Naive B cell (primary cell): ENCODE data around the gene METAP2. TPM values are rescaled to one million over a fixed set of nuclear protein-coding genes. Genes with fewer than 3 reads are reported as not detected.

Source experiments
- ATAC-seq, 2 donors: fragments of 150-1000 bp; cut with Tn5 transposase; 2 replicates each; pipeline ENCODE4 v1.10.0; 2021; ENCODE audit warnings: low read depth in 2 of 2, mild to moderate bottlenecking in 2 of 2, moderate library complexity in 2 of 2
- DNase-seq: peaks from one replicate; pipeline ENCODE4 v3.0.0; 2022
- H3K27ac Mint-ChIP-seq, 6 donors: one replicate each; pipeline ENCODE4 v1.8.0; 2020 to 2022; ENCODE audit warnings: mild to moderate bottlenecking in 6 of 6, mixed read lengths in 6 of 6, moderate library complexity in 5 of 6, inconsistent platforms in 2 of 6
- H3K27me3 Mint-ChIP-seq, 3 donors: one replicate each; pipeline ENCODE4 v1.8.0; 2021 to 2022; ENCODE audit warnings: mixed read lengths in 3 of 3, mild to moderate bottlenecking in 1 of 3
- H3K36me3 Mint-ChIP-seq, 2 donors: one replicate each; pipeline ENCODE4 v1.8.0; 2020 to 2022; ENCODE audit warnings: mixed read lengths in 2 of 2, inconsistent platforms in 1 of 2, mild to moderate bottlenecking in 1 of 2
- H3K4me1 Mint-ChIP-seq, 3 donors: one replicate each; pipeline ENCODE4 v1.8.0; 2020 to 2022; ENCODE audit warnings: mixed read lengths in 3 of 3, inconsistent platforms in 1 of 3, mild to moderate bottlenecking in 1 of 3, moderate library complexity in 1 of 3
- H3K4me3 Mint-ChIP-seq, 8 donors: one replicate each; pipeline ENCODE4 v1.8.0; 2020 to 2022; ENCODE audit warnings: mild to moderate bottlenecking in 8 of 8, mixed read lengths in 8 of 8, moderate library complexity in 8 of 8, inconsistent platforms in 2 of 8
- H3K9me3 Mint-ChIP-seq, 7 donors: one replicate each; pipeline ENCODE4 v1.8.0; 2020 to 2022; ENCODE audit warnings: mixed read lengths in 7 of 7, mild to moderate bottlenecking in 5 of 7, inconsistent platforms in 2 of 7, moderate library complexity in 1 of 7
- polyA plus RNA-seq, 6 donors: library from polyadenylated mRNA; unstranded; fragments of 300-500 nt; fragmentation: Illumina TruSeq; gene quantifications; one replicate each; pipeline ENCODE4 v1.2.3, GENCODE V29; 2021; ENCODE audit warnings: low read depth in 6 of 6

The METAP2 gene
- polyA plus RNA-seq, 6 donors from 2014 or later, result 32.4 to 51.9 (median 36.8) TPM

- peak overlapping the region in 1 of 6 donors; percentile 39 for H3K27ac Mint-ChIP-seq
- H3K4me1 Mint-ChIP-seq, result peaks cover 3 to 22% (median 6%) of the 10 kb centered on the region in 3 donors
- no peaks in the 10 kb centered on the region for H3K9me3 Mint-ChIP-seq
- DNase-seq (no peak), ATAC-seq (no peak)
- peaks cover 40 to 43% of the 10 kb centered on the region in 2 donors for H3K36me3 Mint-ChIP-seq
- H3K27me3 Mint-ChIP-seq, result no peaks in the 10 kb centered on the region
- no peak overlapping the region for H3K4me3 Mint-ChIP-seq
Measured at GRCh38 chr12:95499772-95500171, 25.8 kb downstream of the METAP2 start.

- DNase-seq, result no peak
- H3K4me1 Mint-ChIP-seq, result peaks cover 3 to 19% (median 6%) of the 10 kb centered on the region in 3 donors
- ATAC-seq, result no peak
- H3K9me3 Mint-ChIP-seq, result no peaks in the 10 kb centered on the region
- no peak overlapping the region for H3K4me3 Mint-ChIP-seq
- peak overlapping the region in 2 of 6 donors; percentile 1 to 22 for H3K27ac Mint-ChIP-seq
- H3K36me3 Mint-ChIP-seq, result peaks cover 18 to 47% of the 10 kb centered on the region in 2 donors
- no peaks in the 10 kb centered on the region for H3K27me3 Mint-ChIP-seq
Measured at GRCh38 chr12:95504140-95504539, 30.2 kb downstream of the METAP2 start.

GRCh38 chr12:95505039-95505438 lies 31.1 kb downstream of the METAP2 start:
- H3K27ac Mint-ChIP-seq, result peak overlapping the region in 2 of 6 donors; percentile 59 to 62
- H3K4me3 Mint-ChIP-seq, result no peak overlapping the region
- DNase-seq (no peak), ATAC-seq (no peak)
- peaks cover 3 to 16% (median 4%) of the 10 kb centered on the region in 3 donors for H3K4me1 Mint-ChIP-seq
- H3K36me3 Mint-ChIP-seq, result peaks cover 12 to 38% of the 10 kb centered on the region in 2 donors
- H3K9me3 Mint-ChIP-seq, result no peaks in the 10 kb centered on the region
- no peaks in the 10 kb centered on the region for H3K27me3 Mint-ChIP-seq

- Mint-ChIP-seq H3K27me3 (no peaks in the 10 kb centered on the region), H3K4me1 (peaks cover 0 to 12% (median 3%) of the 10 kb centered on the region in 3 donors), H3K36me3 (peaks cover 15 to 34% of the 10 kb centered on the region in 2 donors), H3K4me3 (peak overlapping the region in 1 of 8 donors; percentile 52), H3K27ac (peak overlapping the region in 1 of 6 donors; percentile 89), H3K9me3 (no peaks in the 10 kb centered on the region)
- no peak for DNase-seq
- no peak for ATAC-seq
Measured at GRCh38 chr12:95506707-95507523, 33.0 kb downstream of the METAP2 start.

- no peak for ATAC-seq
- H3K27ac Mint-ChIP-seq, result no peak overlapping the region
- H3K9me3 Mint-ChIP-seq, result no peaks in the 10 kb centered on the region
- no peak overlapping the region for H3K4me3 Mint-ChIP-seq
- DNase-seq, result no peak
- no peaks in the 10 kb centered on the region for H3K27me3 Mint-ChIP-seq
- H3K36me3 Mint-ChIP-seq, result peaks cover 17 to 34% of the 10 kb centered on the region in 2 donors
- no peaks in the 10 kb centered on the region for H3K4me1 Mint-ChIP-seq
Measured at GRCh38 chr12:95509300-95509699, 35.3 kb downstream of the METAP2 start.

DNA sequence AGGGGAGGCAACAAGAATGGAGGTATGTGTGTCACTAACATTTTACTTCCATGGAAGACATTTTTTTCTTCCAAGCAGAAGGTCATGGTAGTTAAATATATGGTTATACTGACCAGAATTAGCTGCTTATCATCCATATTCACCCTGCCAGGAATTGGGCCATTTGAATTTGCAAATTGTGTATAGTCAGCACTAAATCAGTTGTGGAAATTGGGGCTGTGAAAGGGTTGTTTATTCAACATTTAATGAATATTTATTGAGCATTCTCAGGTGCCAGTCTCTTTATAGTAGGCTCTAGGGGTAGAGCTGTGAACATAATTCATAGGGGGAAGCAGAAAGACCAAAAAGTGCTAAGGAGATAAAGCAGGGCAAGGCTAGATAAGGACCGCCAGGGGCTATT lies 38.0 kb downstream of the METAP2 start:
- ATAC-seq (no peak), DNase-seq (no peak)
- H3K27me3 Mint-ChIP-seq, result no peaks in the 10 kb centered on the region
- H3K36me3 Mint-ChIP-seq, result peaks cover 17 to 23% of the 10 kb centered on the region in 2 donors
- H3K27ac Mint-ChIP-seq, result peak overlapping the region in 1 of 6 donors; percentile 36
- H3K4me1 Mint-ChIP-seq, result no peaks in the 10 kb centered on the region
- no peak overlapping the region for H3K4me3 Mint-ChIP-seq
- H3K9me3 Mint-ChIP-seq, result no peaks in the 10 kb centered on the region

DNA sequence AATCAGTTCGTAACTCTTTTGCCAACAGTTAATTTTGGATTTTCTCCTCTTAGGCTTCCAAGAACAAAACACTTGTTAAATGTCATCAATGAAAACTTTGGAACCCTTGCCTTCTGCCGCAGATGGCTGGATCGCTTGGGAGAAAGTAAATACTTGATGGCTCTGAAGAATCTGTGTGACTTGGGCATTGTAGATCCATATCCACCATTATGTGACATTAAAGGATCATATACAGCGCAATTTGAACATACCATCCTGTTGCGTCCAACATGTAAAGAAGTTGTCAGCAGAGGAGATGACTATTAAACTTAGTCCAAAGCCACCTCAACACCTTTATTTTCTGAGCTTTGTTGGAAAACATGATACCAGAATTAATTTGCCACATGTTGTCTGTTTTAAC lies 39.6 kb downstream of the METAP2 start:
- H3K27me3 Mint-ChIP-seq, result no peaks in the 10 kb centered on the region
- H3K36me3 Mint-ChIP-seq, result peaks cover 17 to 23% of the 10 kb centered on the region in 2 donors
- no peak overlapping the region for H3K4me3 Mint-ChIP-seq
- ATAC-seq, result no peak
- no peak for DNase-seq
- no peaks in the 10 kb centered on the region for H3K4me1 Mint-ChIP-seq
- H3K9me3 Mint-ChIP-seq, result no peaks in the 10 kb centered on the region
- no peak overlapping the region for H3K27ac Mint-ChIP-seq

GRCh38 chr12:95515197-95515596 lies 41.2 kb downstream of the METAP2 start:
- no peaks in the 10 kb centered on the region for H3K9me3 Mint-ChIP-seq
- DNase-seq (no peak), ATAC-seq (no peak)
- H3K36me3 Mint-ChIP-seq, result peaks cover 17 to 23% of the 10 kb centered on the region in 2 donors
- peaks cover 0 to 3% (median 0%) of the 10 kb centered on the region in 3 donors for H3K4me1 Mint-ChIP-seq
- no peaks in the 10 kb centered on the region for H3K27me3 Mint-ChIP-seq
- no peak overlapping the region for H3K4me3 Mint-ChIP-seq
- peak overlapping the region in 1 of 6 donors; percentile 62 for H3K27ac Mint-ChIP-seq

DNA sequence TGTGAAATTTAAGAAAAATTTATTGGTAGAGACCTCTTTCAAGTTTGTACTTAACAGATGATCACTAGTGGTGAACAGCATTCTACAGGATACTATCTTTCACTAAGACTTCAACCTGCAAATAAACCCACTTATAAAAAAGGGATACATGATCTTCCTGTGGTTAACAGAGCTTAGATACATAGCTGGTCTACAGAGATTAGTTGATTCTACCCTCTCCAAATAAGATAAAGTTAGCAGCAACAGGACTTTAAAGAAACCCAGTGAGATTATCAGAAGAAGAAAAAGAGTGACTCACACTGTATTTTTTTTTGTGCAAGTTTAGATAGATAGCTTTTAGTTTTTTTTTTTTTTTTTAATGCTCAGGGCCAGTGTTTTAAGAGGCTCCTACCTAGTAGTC lies 42.8 kb downstream of the METAP2 start:
- DNase-seq (no peak), ATAC-seq (no peak)
- H3K4me3 Mint-ChIP-seq, result no peak overlapping the region
- H3K9me3 Mint-ChIP-seq, result no peaks in the 10 kb centered on the region
- no peaks in the 10 kb centered on the region for H3K27me3 Mint-ChIP-seq
- H3K36me3 Mint-ChIP-seq, result peaks cover 16 to 22% of the 10 kb centered on the region in 2 donors
- peaks cover 0 to 4% (median 0%) of the 10 kb centered on the region in 3 donors for H3K4me1 Mint-ChIP-seq
- H3K27ac Mint-ChIP-seq, result peak overlapping the region in 1 of 6 donors; percentile 47

GRCh38 chr12:95517246-95517645 lies 43.3 kb downstream of the METAP2 start:
- H3K36me3 Mint-ChIP-seq, result peaks cover 11 to 22% of the 10 kb centered on the region in 2 donors
- no peaks in the 10 kb centered on the region for H3K27me3 Mint-ChIP-seq
- H3K4me1 Mint-ChIP-seq, result peaks cover 0 to 4% (median 0%) of the 10 kb centered on the region in 3 donors
- DNase-seq (no peak), ATAC-seq (no peak)
- H3K27ac Mint-ChIP-seq, result peak overlapping the region in 1 of 6 donors; percentile 41
- H3K9me3 Mint-ChIP-seq, result no peaks in the 10 kb centered on the region
- H3K4me3 Mint-ChIP-seq, result no peak overlapping the region

DNA sequence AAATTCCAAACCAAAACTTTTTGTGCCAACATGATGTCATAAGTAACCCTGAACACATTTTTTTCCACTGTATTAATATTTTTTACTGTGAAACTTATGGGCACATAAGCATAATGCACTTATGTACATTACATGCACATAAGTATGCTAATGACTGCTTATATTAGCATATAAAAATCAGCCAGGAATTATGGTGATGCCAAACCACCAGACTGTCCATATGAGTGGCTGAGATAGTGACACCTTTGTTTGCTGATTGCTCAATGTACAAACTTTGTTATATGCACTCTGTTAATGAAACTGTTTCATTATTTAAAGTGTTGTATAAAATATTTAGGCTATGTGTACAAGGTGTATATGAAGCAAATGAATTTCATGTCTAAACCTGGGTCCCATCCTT lies 45.0 kb downstream of the METAP2 start:
- ATAC-seq (no peak), DNase-seq (no peak)
- peaks cover 0 to 17% of the 10 kb centered on the region in 2 donors for H3K36me3 Mint-ChIP-seq
- no peaks in the 10 kb centered on the region for H3K27me3 Mint-ChIP-seq
- H3K9me3 Mint-ChIP-seq, result no peaks in the 10 kb centered on the region
- no peak overlapping the region for H3K4me3 Mint-ChIP-seq
- peaks cover 0 to 4% (median 0%) of the 10 kb centered on the region in 3 donors for H3K4me1 Mint-ChIP-seq
- H3K27ac Mint-ChIP-seq, result no peak overlapping the region

GRCh38 chr12:95520816-95521215 lies 46.9 kb downstream of the METAP2 start:
- DNase-seq, result no peak
- Mint-ChIP-seq H3K4me1 (peaks cover 0 to 4% (median 0%) of the 10 kb centered on the region in 3 donors), H3K27me3 (no peaks in the 10 kb centered on the region), H3K4me3 (no peak overlapping the region), H3K36me3 (peaks cover 0 to 6% of the 10 kb centered on the region in 2 donors), H3K9me3 (no peaks in the 10 kb centered on the region), H3K27ac (peak overlapping the region in 1 of 6 donors; percentile 7)
- no peak for ATAC-seq

- H3K36me3 Mint-ChIP-seq, result peaks cover 0 to 6% of the 10 kb centered on the region in 2 donors
- DNase-seq, result no peak
- no peaks in the 10 kb centered on the region for H3K9me3 Mint-ChIP-seq
- peaks cover 0 to 4% (median 0%) of the 10 kb centered on the region in 3 donors for H3K4me1 Mint-ChIP-seq
- H3K27me3 Mint-ChIP-seq, result no peaks in the 10 kb centered on the region
- H3K4me3 Mint-ChIP-seq, result no peak overlapping the region
- ATAC-seq, result no peak
- H3K27ac Mint-ChIP-seq, result no peak overlapping the region
Measured at GRCh38 chr12:95522692-95523091, 48.7 kb downstream of the METAP2 start.

DNA sequence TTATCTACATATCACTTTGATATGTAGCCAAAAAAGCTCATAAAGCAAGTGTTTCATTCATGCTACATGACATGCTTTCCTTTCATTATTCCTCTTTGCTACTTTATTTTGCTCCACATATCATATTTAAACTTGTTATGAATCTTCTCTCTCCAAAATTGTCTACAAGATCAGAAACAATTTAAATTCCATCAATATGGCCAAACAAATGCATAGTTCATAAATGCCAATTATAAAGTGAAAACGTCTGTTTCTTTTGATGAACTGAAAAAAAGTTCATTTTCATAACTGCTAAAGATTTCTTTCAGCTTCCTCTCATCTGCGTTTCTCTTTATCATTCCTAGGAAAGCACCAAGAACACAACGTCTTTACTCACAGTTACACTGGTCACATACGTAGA lies 54.5 kb downstream of the METAP2 start:
- ATAC-seq, result no peak
- Mint-ChIP-seq H3K4me3 (no peak overlapping the region), H3K27ac (no peak overlapping the region), H3K36me3 (no peaks in the 10 kb centered on the region), H3K4me1 (no peaks in the 10 kb centered on the region), H3K27me3 (no peaks in the 10 kb centered on the region), H3K9me3 (no peaks in the 10 kb centered on the region)
- no peak for DNase-seq
